Myocyte (in vitro differentiated cells): ENCODE measurements around the gene MFAP4. TPM values are rescaled to one million over a fixed set of nuclear protein-coding genes. Genes with fewer than 3 reads are reported as not detected.

ENCODE experiments used
- DNase-seq: peaks from one replicate; pipeline ENCODE4 v3.0.0-alpha.2; 2012; ENCODE audit warnings: low read depth
- total RNA-seq: library from RNA; depleted of rRNA; stranded (reverse); fragments of >200 nt; gene quantifications from 2 replicates; pipeline ENCODE4 v1.2.3, GENCODE V29; 2014

Gene MFAP4
- total RNA-seq, 1 donor from 2014 or later: 8.9 TPM

DNA sequence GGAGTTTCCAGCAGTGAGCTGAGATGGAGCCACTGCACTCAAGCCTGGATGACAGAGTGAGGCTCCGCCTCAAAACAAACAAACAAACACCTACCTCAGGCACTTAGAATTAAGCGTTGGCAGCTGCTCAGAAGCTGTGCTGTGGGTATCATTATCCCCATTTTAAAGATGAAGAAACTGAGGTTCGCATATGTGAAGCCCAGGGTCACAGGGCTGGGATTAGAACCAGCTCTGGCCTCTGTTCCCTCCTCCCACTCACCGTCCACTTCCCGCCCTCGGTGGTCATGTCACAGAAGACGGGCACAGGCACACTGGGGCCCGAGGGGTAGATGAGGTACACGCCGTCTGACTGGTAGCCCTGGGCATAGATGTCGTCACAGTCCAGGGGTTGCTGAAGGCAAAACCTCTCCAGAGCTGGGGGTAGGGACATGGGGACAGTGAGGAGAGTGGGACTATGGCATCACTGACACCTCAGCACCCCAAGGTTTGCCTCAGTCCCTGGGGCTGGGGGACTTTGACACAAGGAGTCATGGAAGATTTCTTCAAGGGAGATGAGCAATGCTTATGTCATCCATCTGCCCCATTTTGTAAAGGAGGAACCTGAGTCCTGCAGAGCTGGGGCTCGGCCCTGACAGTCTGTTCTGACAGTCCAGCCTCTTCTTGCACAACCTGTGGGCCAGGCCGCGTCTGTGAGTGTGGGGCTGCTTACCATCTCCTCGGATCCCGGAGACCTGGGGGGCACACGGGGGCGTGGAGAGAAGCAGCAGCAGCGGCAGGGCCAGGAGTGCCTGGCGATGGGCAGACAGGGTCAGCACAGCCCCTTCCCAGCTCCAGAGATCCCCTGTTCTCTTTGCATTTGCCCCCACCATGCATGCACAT is 700 bp downstream of the MFAP4 start:
- DNase-seq: no peak

DNA sequence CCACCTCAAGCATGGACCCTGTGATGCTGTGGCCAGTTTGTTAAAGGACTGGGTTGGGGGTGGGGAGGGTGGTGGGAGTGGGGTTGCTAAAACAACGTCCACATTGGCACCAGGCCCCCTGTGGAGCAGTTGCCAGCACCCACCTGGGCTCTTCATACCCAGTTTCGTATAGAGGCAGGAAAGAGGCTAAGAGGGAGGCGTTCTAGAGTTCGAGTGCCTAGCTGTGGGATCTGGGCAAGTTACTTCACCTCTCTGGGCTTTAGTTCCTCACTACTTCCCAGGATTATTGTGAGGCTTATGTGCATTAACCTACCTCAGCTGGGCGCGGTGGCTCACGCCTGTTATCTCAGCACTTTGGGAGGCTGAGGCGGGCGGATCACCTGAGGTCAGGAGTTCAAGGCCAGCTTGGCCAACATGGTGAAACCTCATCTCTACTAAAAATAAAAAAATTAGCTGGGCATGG is 1.4 kb downstream of the MFAP4 start:
- no peak for DNase-seq

DNA sequence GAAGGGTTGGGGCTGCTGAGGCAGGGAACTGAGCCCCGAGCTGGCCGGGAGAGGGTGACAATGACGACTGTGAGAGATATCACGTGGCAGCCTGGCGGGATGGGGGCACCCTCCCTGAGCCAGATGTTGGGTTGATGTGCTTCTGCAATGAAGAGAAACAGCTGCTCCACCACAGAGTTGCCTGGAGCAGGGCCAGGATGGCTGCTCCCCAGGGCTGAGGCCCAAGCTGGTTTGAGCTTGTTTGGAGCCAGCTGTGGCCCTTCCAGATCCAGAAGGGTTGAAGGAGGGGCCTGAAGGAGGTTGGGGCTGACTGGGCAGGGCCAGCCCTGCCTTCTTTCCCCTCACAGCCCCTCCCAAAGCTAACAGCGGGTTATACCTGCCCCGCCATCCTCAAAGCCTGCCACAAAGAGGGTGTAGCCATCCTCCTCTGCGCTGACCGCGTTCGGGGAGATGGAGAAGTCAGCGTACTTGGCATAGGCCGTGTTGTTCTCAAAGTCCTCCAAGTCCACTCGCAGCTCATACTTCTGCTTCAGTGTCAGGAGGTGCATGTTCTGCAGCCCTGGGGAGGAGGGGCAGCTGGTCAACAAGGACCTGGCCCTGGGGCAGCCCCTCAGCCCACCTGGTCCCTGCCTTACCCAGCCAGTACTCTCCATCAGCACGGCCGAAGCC is 2.1 kb downstream of the MFAP4 start:
- peak; percentile 89 for DNase-seq

DNA sequence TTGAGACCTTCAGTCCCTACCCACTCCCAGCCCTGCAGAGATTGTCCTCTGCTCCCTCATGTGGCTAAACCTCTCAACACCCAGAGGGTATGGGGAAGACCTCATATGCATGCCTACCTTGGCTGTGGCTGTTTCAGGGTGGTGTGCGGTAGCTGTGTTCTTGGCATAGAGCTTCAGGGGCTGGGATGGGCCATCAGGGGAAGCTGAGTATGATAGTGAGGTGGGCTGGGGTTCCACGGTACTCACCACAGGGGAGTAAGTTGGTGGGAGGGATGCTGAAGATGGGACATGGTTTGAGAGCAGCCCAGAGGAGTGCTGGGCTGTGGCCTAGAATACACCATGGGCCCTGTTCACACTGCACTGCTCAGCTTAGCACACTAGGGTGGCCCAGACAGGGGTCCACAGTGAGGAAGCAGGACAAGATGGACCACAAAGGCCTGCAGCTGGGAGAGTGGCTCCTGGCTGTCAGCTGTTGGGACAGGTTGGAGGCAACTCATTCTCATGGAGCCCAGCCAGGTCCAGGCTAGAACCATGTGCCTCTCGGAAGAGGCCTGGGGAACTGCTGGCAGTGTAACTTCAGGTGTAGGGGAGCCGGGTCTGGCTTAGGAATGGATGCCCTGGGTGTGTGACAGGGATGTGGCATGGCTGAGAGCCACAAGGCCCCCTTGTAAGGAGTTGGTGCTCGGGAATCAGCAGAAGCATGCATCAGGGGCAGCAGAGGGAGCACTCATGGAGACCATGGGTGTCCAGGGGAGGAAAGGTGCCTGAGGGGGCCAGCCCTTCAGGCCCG is 3.1 kb downstream of the MFAP4 start:
- peak; percentile 62 for DNase-seq

DNA sequence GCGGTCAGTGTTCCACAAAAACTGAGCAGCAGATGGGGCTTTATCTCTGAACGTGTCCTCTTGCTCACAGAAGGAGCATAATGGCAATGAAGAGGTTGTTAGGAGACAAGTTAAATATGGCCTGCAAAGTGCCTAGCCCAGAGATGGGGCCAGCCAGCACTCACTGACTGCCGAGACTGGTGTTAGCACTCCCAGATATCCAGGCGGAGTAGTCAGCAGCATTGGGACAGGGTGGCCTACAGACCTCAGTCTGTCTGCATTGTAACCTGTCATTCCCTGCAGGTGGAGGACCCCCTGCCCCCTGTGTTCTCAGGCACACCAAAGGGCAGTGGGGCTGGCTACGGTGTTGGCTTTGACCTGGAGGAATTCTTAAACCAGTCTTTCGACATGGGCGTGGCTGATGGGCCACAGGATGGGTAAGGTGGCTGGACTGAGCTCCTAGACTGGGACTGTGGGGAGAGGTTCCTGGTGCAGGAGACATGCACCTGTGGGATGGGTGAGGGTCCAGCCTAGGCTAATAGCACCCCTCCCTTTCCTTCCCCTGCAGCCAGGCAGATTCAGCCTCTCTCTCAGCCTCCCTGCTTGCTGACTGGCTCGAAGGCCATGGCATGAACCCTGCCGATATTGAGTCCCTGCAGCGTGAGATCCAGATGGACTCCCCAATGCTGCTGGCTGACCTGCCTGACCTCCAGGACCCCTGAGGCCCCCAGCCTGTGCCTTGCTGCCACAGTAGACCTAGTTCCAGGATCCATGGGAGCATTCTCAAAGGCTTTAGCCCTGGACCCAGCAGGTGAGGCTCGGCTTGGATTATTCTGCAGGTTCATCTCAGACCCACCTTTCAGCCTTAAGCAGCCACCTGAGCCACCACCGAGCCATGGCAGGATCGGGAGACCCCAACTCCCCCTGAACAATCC is 4.2 kb downstream of the MFAP4 start:
- no peak for DNase-seq

DNA sequence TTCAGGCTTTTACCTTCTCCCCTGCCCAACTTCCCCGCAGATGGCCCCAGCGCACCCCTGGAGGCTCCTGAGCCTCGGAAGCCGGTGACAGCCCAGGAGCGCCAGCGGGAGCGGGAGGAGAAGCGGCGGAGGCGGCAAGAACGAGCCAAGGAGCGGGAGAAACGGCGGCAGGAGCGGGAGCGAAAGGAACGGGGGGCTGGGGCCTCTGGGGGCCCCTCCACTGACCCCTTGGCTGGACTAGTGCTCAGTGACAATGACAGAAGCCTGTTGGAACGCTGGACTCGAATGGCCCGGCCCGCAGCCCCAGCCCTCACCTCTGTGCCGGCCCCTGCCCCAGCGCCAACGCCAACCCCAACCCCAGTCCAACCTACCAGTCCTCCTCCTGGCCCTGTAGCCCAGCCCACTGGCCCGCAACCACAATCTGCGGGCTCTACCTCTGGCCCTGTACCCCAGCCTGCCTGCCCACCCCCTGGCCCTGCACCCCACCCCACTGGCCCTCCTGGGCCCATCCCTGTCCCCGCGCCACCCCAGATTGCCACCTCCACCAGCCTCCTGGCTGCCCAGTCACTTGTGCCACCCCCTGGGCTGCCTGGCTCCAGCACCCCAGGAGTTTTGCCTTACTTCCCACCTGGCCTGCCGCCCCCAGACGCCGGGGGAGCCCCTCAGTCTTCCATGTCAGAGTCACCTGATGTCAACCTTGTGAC is 5.1 kb downstream of the MFAP4 start:
- no peak for DNase-seq

DNA sequence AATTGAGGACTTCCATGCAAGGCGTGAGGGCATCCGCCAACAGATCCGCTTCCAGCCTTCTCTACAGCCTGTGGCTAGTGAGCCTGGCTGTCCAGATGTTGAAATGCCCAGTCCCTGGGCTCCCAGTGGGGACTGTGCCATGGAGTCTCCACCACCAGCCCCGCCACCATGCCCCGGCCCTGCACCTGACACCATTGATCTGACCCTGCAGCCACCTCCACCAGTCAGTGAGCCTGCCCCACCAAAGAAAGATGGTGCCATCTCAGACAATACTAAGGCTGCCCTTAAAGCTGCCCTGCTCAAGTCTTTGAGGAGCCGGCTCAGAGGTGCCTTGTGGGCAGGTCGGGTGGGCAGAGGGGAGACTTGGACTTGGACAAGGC is 5.6 kb downstream of the MFAP4 start:
- no peak for DNase-seq

DNA sequence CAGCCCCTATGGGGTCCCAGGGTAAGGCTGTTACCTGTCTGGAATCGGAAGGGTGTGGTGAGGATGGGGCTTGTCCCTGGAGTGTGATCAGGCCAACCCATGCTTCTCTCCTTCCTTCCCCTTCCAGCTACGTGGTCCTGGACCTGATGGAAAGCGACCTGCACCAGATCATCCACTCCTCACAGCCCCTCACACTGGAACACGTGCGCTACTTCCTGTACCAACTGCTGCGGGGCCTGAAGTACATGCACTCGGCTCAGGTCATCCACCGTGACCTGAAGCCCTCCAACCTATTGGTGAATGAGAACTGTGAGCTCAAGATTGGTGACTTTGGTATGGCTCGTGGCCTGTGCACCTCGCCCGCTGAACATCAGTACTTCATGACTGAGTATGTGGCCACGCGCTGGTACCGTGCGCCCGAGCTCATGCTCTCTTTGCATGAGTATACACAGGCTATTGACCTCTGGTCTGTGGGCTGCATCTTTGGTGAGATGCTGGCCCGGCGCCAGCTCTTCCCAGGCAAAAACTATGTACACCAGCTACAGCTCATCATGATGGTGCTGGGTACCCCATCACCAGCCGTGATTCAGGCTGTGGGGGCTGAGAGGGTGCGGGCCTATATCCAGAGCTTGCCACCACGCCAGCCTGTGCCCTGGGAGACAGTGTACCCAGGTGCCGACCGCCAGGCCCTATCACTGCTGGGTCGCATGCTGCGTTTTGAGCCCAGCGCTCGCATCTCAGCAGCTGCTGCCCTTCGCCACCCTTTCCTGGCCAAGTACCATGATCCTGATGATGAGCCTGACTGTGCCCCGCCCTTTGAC is 6.3 kb downstream of the MFAP4 start:
- DNase-seq: no peak

DNA sequence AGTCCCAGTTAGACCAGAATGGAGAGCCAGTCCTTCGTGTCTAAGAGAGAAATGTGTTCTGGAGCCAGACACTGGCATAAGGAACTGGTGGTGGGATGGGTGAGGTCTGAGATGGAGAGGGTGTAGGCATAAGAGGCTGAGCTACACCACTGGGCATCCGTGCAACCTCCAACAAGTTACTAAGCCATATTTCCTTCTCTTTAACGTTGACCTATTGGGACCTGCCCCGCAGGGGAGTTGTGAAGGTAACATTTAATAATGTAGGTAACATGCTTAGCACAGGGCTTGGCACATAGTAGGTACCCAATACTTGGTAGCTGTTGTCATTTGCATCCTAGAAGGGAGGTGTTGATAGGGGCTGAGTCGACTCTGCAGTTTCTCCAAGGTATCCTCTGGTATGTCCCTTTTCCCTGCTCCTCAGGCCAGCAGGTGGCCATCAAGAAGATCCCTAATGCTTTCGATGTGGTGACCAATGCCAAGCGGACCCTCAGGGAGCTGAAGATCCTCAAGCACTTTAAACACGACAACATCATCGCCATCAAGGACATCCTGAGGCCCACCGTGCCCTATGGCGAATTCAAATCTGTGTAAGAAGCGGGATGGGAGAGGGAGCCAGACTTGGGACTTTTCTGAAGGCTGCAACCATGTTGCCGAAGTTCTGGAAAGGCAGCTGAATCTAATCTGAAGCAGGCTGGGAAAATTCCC is 7.5 kb downstream of the MFAP4 start:
- DNase-seq: no peak

DNA sequence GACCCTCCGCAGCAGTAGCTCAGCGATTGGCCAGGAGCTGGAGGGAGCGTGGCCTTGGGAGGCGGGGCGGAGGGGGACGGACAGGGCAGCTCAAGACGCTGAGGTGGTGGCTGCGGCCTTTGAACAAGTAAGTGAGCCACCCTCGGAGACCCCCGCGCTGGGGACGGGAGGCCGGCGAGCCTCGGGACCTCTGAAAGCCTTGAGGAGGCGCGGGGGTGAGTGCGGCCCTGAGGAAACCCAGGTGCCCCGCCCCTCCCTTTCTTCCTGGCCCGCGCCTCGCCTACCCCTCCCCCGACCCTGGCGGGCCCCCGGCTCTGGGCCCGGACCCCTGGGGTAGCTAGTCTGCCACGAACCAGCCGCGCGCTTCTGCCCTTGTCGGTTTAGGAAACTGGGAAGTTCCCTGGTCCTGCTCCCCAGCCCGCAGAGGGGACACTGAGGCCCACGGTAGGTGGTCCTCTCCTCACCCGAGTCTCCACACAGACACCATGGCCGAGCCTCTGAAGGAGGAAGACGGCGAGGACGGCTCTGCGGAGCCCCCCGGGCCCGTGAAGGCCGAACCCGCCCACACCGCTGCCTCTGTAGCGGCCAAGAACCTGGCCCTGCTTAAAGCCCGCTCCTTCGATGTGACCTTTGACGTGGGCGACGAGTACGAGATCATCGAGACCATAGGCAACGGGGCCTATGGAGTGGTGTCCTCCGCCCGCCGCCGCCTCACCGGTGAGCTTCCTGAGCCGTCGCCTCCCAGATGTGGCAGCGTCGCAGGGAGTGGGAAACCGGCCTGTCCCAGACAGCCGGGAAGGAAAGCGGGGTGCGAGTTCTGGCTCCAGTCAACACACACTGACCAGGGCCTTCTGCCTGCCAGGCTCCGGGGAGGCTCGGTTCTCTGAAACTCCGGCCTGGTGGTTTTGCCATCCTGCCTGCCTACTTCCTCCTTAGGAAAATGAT is 8.3 kb downstream of the MFAP4 start, which contains the start of gene MAPK7:
Gene MAPK7 (plus strand): TSS at position 83 of the 945 bp plus-strand sequence. CDS start 403 bp downstream, at position 486.
- no peak for DNase-seq

DNA sequence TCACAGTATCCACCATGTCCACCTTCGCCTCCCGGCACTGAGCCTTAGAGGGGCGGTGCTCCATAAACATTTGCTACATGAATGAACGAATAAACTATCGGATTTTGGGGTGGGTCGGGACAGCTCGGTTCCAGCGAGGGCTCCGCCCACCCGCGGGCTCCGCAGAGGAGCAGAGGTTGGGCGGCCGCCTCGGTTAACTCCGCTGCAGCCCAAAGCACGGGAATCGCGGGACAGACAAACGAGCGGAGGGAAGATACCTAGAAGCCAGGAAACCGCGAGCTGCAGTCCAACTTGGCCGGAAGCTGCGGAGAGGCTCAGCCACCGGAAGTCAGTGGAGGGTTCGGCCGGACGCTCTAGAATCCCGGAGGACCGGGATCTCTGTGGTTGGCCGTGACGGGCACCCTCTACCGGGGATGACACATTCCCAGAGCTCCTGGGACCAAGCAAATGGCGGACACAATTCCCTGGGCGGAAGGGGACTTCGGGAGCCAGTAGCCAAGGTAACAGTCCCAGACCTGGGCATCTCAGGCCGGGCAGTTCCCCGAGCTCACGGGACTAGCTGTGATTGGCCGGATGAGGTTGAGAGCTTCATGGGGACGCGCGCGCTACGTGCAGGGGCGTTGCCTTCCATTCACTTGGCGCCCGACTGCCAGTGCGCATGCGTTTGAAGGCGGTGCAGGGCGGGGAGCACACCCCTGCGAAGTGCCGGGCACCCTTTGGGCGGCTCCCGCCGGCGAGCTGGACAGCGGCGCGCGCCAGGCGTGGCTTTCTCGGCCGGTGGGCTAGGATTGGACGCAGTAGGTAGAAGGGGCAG is 9.2 kb downstream of the MFAP4 start:
- DNase-seq: peak; percentile 99

DNA sequence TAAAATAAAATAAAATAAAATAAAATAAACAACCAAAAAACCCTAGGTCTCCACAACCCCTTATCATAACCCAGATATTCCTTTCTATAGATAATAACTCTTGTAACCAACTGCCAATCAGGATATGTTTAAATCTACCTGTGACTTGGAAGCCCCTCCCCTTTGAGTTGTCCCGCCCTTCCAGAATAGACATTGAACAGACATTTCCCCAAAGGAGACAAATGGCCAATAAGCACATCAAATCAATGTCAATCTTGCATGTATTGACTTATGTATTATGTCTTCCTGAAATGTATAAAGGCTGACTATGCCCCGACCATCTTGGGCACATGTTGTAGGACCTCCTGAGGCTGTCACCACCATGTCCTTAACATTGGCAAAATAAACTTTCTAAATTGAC is 10.2 kb downstream of the MFAP4 start:
- DNase-seq: no peak

DNA sequence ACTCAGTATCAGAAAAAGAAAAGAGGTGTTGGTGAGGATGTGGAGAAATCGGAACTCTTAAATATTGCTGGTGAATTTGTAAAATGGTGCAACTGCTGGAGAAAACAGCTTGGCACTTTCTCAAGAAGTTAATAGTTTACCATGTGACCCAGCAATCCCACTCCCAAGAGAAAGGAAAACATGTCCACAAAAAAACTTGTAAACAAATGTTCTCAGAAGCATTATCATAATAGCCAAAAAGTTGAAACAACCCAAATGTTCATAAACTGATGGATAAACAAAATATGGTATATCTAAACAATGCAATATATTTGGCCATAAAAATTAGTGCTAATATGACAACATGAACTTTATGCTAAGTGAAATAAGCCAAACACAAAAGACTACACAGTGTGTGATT is 11.3 kb downstream of the MFAP4 start:
- DNase-seq: no peak

DNA sequence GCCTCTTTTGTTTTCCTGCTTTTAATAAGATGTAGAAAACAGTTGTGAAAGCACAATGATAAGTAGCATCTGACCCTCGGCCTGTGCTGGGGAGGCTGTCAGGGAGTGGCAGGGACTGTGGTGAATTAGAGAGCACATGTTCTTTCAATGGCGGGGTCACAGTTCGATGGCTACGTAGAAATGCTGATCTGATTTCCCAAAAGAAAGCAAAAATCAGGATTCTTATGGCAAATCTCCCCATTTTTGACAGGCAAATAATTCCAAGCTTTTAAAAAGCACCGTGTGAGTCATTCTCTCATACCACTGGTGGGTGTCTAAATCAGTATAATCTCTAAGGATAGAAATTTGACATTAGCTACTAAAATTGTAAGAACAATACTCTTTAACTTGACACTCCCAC is 12.9 kb downstream of the MFAP4 start:
- no peak for DNase-seq

DNA sequence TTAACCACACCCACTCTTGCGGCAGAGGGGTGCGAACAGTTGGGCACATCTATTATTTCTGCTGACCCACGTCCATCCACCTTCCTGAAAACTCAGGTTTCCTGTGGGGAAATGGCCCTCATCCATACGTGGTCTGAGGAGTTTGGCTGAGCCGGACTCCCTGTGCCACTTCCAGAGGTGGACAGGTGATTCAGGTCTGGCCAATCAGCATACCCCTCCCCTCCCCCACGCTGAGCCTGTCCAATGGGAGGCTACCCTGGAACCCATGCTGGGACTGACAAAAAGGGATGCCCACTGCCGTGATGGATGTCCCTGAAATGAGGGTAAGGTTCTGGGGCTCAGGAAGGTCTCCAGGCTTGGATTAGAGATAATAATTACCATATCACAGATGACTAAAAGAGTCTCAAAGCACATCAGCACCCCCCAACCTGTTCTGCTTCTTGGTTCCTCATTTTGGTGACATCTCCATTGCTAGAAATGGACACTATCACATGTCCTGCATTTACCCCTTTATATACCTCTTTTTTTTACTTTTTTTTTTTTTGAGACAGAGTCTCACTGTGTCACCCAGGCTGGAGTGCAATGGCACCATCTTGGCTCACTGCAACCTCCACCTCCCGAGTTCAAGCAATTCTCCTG is 14.0 kb downstream of the MFAP4 start:
- no peak for DNase-seq

DNA sequence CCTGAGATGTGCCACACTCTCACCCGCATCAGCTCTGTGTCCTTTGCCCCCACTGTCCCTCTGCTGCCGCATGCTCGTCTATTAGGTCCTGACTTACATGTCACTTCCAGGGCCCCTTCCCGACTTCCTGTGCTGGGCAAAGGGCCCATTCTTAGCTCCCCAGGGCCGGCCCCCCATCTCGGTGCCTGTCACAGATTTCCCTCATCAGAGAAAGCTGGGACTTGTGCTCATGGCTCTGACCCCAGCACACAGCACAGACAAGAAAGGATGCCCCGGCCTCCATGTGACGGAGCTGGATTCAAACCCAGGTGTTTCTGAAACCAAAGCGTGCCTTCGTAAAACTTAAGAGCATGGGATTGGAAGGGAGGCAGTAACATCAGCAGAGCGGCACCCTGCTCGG is 14.6 kb downstream of the MFAP4 start:
- no peak for DNase-seq
